ENCODE results near the gene CPHXL. TPM values are rescaled to one million over a fixed set of nuclear protein-coding genes. Genes with fewer than 3 reads are reported as not detected.

Gene CPHXL
- polyA plus RNA-seq, 2 of the 4 experiments (the other 2 are of a cell fraction) = not detected

DNA sequence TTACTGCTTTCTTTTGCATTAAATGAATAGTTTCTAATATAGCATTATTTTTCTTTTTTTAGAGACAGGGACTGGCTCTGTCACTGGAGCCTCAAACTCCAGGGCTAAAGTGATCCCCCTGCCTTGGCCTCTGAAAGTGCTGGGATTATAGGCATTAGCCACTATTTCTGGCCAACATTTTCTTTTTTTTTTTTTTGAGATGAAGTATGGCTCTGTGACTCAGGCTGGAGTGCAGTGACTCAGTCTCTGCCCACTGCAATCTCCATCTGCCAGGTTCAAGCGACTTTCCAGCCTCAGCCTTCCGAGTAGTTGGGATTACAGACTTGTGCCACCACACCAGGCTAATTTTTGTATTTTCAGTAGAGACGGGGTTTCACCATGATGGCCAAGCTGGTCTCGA lies 23.0 kb downstream of the CPHXL start:
- Histone ChIP-seq H3K4me1 (no peaks in the 10 kb centered on the region), H3K9me3 (no peaks in the 10 kb centered on the region), H3K4me3 (no peak overlapping the region), H3K4me2 (no peak overlapping the region), H3K27ac (no peak overlapping the region)
- ChIA-PET POLR2A (no interaction called here), CTCF (no interaction called here)
- FAIRE-seq (no peak), DNase-seq (ENCODE audit: low read depth in 1 of 2, low spot score in 1 of 2) (no peak), ATAC-seq (no peak)
- 58% methylated on average over 4 of the region's 4 CpGs for WGBS (ENCODE audit: missing lambda C conversion rate)
- TF ChIP-seq RCOR1 (IDR thresholded peaks at IDR 0.05; ENCODE audit: low read depth, low read length) (no peak), RFX5 (IDR thresholded peaks at IDR 0.05) (no peak), EHMT2 (IDR thresholded peaks at IDR 0.05; ENCODE audit: low read depth) (no peak), HEYL (CRISPR knock-in tag; IDR thresholded peaks at IDR 0.05) (no peak), KDM5A (IDR thresholded peaks at IDR 0.05) (no peak), HOXB13 (CRISPR knock-in tag; IDR thresholded peaks at IDR 0.05; ENCODE audit: low read depth) (no peak), NFE2L2 (conservative IDR thresholded peaks at IDR 0.05; ENCODE audit: low read length) (no peak), ELK1 (IDR thresholded peaks at IDR 0.05; ENCODE audit: low read depth, low read length) (no peak)
- TF ChIP-seq, protein P1, sequence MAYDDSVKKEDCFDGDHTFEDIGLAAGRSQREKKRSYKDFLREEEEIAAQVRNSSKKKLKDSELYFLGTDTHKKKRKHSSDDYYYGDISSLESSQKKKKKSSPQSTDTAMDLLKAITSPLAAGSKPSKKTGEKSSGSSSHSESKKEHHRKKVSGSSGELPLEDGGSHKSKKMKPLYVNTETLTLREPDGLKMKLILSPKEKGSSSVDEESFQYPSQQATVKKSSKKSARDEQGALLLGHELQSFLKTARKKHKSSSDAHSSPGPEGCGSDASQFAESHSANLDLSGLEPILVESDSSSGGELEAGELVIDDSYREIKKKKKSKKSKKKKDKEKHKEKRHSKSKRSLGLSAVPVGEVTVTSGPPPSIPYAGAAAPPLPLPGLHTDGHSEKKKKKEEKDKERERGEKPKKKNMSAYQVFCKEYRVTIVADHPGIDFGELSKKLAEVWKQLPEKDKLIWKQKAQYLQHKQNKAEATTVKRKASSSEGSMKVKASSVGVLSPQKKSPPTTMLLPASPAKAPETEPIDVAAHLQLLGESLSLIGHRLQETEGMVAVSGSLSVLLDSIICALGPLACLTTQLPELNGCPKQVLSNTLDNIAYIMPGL (CRISPR knock-in tag; IDR thresholded peaks at IDR 0.05; ENCODE audit: borderline replicate concordance) = no peak
- TF ChIP-seq, protein P2, sequence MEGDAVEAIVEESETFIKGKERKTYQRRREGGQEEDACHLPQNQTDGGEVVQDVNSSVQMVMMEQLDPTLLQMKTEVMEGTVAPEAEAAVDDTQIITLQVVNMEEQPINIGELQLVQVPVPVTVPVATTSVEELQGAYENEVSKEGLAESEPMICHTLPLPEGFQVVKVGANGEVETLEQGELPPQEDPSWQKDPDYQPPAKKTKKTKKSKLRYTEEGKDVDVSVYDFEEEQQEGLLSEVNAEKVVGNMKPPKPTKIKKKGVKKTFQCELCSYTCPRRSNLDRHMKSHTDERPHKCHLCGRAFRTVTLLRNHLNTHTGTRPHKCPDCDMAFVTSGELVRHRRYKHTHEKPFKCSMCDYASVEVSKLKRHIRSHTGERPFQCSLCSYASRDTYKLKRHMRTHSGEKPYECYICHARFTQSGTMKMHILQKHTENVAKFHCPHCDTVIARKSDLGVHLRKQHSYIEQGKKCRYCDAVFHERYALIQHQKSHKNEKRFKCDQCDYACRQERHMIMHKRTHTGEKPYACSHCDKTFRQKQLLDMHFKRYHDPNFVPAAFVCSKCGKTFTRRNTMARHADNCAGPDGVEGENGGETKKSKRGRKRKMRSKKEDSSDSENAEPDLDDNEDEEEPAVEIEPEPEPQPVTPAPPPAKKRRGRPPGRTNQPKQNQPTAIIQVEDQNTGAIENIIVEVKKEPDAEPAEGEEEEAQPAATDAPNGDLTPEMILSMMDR (IDR thresholded peaks at IDR 0.05) = no peak
- TF ChIP-seq, protein P3, sequence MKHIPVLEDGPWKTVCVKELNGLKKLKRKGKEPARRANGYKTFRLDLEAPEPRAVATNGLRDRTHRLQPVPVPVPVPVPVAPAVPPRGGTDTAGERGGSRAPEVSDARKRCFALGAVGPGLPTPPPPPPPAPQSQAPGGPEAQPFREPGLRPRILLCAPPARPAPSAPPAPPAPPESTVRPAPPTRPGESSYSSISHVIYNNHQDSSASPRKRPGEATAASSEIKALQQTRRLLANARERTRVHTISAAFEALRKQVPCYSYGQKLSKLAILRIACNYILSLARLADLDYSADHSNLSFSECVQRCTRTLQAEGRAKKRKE (CRISPR knock-in tag; IDR thresholded peaks at IDR 0.05; ENCODE audit: low read depth) = no peak

- no peaks in the 10 kb centered on the region for H3K9me3 ChIP-seq
- TF ChIP-seq ZSCAN20 (CRISPR knock-in tag; IDR thresholded peaks at IDR 0.05) = no peak
- TF ChIP-seq, protein P3 (CRISPR knock-in tag; IDR thresholded peaks at IDR 0.05; ENCODE audit: low read depth) = no peak
- no peak for TF ChIP-seq MYC (IDR thresholded peaks at IDR 0.05; ENCODE audit: borderline replicate concordance, low read length)
- TF ChIP-seq FOXS1 (CRISPR knock-in tag; IDR thresholded peaks at IDR 0.05) = no peak
- TF ChIP-seq ZC3H11A (IDR thresholded peaks at IDR 0.05) = no peak
- no peak for TF ChIP-seq SREBF2 (IDR thresholded peaks at IDR 0.05)
- TF ChIP-seq MAFK (IDR thresholded peaks at IDR 0.05; ENCODE audit: partially characterized antibody) = no peak
- TF ChIP-seq KDM1A (IDR thresholded peaks at IDR 0.05; ENCODE audit: low read depth) = no peak
- no peak for TF ChIP-seq TP53 (CRISPR knock-in tag; IDR thresholded peaks at IDR 0.05)
- TF ChIP-seq RAD21 (conservative IDR thresholded peaks at IDR 0.05 in 1 of 2, IDR thresholded peaks at IDR 0.05 in 1 of 2) = no peak
- TF ChIP-seq NPAS2 (CRISPR knock-in tag; IDR thresholded peaks at IDR 0.05; ENCODE audit: borderline replicate concordance) = no peak
- no peak for TF ChIP-seq FOSL2 (IDR thresholded peaks at IDR 0.05)
- TF ChIP-seq FOSL2 (CRISPR knock-in tag; IDR thresholded peaks at IDR 0.05) = no peak
- no peak for TF ChIP-seq SMC3 (IDR thresholded peaks at IDR 0.05)
- no peak for FAIRE-seq
- H3K4me1 ChIP-seq = no peaks in the 10 kb centered on the region
- 21% methylated on average over 2 of the region's 2 CpGs for WGBS (ENCODE audit: missing lambda C conversion rate)
- no peak overlapping the region for H3K27ac ChIP-seq
- no peak overlapping the region for H3K4me2 ChIP-seq
- no peak for ATAC-seq
- ChIA-PET CTCF (interaction anchor here (0.6 kb wide), 1 partner anchor 30 kb away, joined by 3 read pairs; no protein-coding TSS in a partner anchor), POLR2A (interaction anchor here (0.6 kb wide), 1 partner anchor 1145 kb away, joined by 6 read pairs; no protein-coding TSS in a partner anchor)
- DNase-seq (ENCODE audit: low read depth in 1 of 2, low spot score in 1 of 2) = no peak
- H3K4me3 ChIP-seq = no peak overlapping the region
Observed at GRCh38 chr16:75702242-75702641, 24.0 kb downstream of the CPHXL start.

All from A549 (cell line).